HG03378 (cell line): ENCODE measurements around the gene IL21R.

Experiments used
- ATAC-seq: cut with Tn5 transposase; IDR thresholded peaks from one replicate; pipeline ENCODE4 v1.9.1; 2021; ENCODE audit warnings: mild to moderate bottlenecking, moderate library complexity; ENCODE audit not compliant: unreplicated experiment

The IL21R gene

GRCh38 chr16:27482397-27483087 lies 80.6 kb downstream of the IL21R start:
- no peak for ATAC-seq

GRCh38 chr16:27483088-27483437 lies 81.1 kb downstream of the IL21R start:
- ATAC-seq: no peak

- no peak for ATAC-seq
Measured at GRCh38 chr16:27483624-27484023, 81.7 kb downstream of the IL21R start.

GRCh38 chr16:27485126-27485525 lies 83.2 kb downstream of the IL21R start:
- no peak for ATAC-seq

- ATAC-seq: no peak
Measured at GRCh38 chr16:27485811-27486210, 83.8 kb downstream of the IL21R start.

GRCh38 chr16:27486344-27486743 lies 84.4 kb downstream of the IL21R start:
- no peak for ATAC-seq

GRCh38 chr16:27486760-27487159 lies 84.8 kb downstream of the IL21R start:
- ATAC-seq: no peak

- ATAC-seq: no peak
Measured at GRCh38 chr16:27489421-27489820, 87.4 kb downstream of the IL21R start.

- no peak for ATAC-seq
Measured at GRCh38 chr16:27489906-27490305, 87.9 kb downstream of the IL21R start.

- no peak for ATAC-seq
Measured at GRCh38 chr16:27491894-27492587, 90.1 kb downstream of the IL21R start.

- ATAC-seq: no peak
Measured at GRCh38 chr16:27492588-27492979, 90.6 kb downstream of the IL21R start.

GRCh38 chr16:27495191-27495590 lies 93.2 kb downstream of the IL21R start:
- ATAC-seq: no peak

GRCh38 chr16:27498031-27498825 lies 96.3 kb downstream of the IL21R start:
- ATAC-seq: no peak

- no peak for ATAC-seq
Measured at GRCh38 chr16:27498916-27499658, 97.1 kb downstream of the IL21R start.

GRCh38 chr16:27499659-27500055 lies 97.7 kb downstream of the IL21R start:
- no peak for ATAC-seq

- no peak for ATAC-seq
Measured at GRCh38 chr16:27500801-27501200, 98.8 kb downstream of the IL21R start.
